ENCODE data around the gene RALGPS1. TPM values are rescaled to one million over a fixed set of nuclear protein-coding genes. Genes with fewer than 3 reads are reported as not detected.

RALGPS1 gene
- total RNA-seq, 1 donor from 2014 or later, result 15.2 TPM

DNA sequence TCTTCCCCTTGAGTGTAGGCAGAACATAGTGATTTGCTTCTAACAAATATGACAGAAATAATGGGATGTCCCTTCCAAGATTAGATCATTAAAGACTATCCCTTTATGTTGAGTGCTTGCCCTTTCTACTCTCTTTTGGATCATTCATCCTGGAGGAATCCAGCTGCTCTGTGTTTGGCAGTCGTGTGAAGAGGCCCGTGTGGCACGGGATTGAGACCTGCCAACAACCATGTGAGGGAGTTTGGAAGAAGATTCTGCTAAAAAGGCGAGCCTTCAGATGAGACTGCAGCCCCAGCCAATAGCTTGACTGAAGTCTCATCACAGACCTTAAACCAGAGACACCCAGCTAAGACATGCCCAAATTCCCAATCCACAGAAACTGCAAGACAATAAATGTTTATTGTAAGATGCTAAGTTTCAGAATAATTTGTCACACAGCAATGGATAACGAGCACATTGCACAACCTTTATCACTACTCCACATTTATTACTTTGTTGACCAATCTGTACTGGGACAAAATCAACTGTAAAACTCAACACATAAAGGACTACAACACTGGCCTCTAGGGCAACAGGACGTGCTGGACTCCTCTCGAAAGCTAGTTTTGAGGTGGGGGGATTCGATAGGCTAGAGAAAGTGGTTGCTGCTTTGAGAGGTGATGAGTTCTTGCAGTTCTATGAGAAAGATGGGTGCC lies 165.0 kb downstream of the RALGPS1 start:
- TF ChIP-seq, protein P1, sequence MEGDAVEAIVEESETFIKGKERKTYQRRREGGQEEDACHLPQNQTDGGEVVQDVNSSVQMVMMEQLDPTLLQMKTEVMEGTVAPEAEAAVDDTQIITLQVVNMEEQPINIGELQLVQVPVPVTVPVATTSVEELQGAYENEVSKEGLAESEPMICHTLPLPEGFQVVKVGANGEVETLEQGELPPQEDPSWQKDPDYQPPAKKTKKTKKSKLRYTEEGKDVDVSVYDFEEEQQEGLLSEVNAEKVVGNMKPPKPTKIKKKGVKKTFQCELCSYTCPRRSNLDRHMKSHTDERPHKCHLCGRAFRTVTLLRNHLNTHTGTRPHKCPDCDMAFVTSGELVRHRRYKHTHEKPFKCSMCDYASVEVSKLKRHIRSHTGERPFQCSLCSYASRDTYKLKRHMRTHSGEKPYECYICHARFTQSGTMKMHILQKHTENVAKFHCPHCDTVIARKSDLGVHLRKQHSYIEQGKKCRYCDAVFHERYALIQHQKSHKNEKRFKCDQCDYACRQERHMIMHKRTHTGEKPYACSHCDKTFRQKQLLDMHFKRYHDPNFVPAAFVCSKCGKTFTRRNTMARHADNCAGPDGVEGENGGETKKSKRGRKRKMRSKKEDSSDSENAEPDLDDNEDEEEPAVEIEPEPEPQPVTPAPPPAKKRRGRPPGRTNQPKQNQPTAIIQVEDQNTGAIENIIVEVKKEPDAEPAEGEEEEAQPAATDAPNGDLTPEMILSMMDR (IDR thresholded peaks at IDR 0.05), result no peak
- TF ChIP-seq POLR2AphosphoS5 (IDR thresholded peaks at IDR 0.05; ENCODE audit: insufficient read depth in 1 of 2, low read depth in 1 of 2) (no peak), POLR2A (IDR thresholded peaks at IDR 0.05) (no peak)
- DNase-seq (ENCODE audit: extremely low spot score in 2 of 2), result peak in 1 of 2 donors; percentile 70
- H3K27me3 ChIP-seq, result no peaks in the 10 kb centered on the region
- H3K27ac ChIP-seq, result no peak overlapping the region
- H3K9me3 ChIP-seq, result no peaks in the 10 kb centered on the region
- intact Hi-C loops (cut with DNase I), result no loop called here
- no peaks in the 10 kb centered on the region for H3K36me3 ChIP-seq
- peaks cover 21% of the 10 kb centered on the region for H3K4me1 ChIP-seq
- H3K4me3 ChIP-seq, result no peak overlapping the region

DNA sequence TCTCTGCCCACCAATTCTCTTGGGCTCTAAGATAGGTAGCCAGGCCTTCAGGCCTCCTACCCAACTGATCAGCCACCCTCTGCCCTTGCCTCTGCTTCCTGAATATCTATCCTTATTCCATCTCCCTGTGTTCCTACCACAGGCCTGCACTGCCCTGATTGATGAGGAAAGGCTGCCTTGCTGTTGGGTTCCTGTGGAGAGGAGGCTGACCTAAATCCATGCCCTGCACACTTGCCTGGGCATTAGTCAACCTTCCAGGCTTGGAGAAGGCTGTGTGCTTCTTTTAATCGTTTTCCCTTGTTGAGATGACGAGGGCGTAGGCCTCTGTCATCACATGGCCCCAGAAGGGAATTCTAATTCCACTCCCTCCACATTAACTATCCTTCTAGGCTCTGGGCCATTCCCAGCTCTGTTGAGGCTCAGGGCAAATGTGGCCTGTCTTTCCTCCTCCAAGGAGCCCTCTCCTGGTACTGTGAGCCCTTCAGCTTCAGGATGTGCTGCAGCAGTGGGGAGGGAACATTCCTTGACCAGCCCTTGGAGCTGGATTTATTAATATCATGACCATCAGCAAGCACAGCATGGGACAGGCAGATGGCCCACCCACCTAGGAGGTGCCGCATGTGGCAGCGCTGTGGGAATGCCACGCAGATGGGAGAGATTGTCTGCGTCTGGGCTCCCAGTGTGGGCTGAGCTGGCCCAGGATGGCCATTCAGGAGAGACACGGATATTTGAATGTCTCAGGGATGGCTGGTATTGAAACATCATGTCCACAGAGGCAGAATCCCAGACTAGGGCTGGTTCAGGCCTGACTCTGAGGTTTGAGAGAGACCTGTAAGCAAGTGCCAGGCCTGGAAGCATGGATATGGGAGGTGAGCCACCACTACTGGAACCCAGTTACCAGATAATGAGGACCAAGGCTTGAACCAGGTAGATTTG lies 166.9 kb downstream of the RALGPS1 start:
- H3K4me3 ChIP-seq, result no peak overlapping the region
- intact Hi-C loops (cut with DNase I), result no loop called here
- peak in 1 of 2 donors; percentile 71 for DNase-seq (ENCODE audit: extremely low spot score in 2 of 2)
- H3K27me3 ChIP-seq, result no peaks in the 10 kb centered on the region
- no peaks in the 10 kb centered on the region for H3K36me3 ChIP-seq
- peaks cover 7% of the 10 kb centered on the region for H3K4me1 ChIP-seq
- H3K9me3 ChIP-seq, result no peaks in the 10 kb centered on the region
- TF ChIP-seq, protein P1 (IDR thresholded peaks at IDR 0.05), result no peak
- TF ChIP-seq POLR2AphosphoS5 (IDR thresholded peaks at IDR 0.05; ENCODE audit: insufficient read depth in 1 of 2, low read depth in 1 of 2), result no peak
- no peak for TF ChIP-seq POLR2A (IDR thresholded peaks at IDR 0.05)
- H3K27ac ChIP-seq, result no peak overlapping the region

DNA sequence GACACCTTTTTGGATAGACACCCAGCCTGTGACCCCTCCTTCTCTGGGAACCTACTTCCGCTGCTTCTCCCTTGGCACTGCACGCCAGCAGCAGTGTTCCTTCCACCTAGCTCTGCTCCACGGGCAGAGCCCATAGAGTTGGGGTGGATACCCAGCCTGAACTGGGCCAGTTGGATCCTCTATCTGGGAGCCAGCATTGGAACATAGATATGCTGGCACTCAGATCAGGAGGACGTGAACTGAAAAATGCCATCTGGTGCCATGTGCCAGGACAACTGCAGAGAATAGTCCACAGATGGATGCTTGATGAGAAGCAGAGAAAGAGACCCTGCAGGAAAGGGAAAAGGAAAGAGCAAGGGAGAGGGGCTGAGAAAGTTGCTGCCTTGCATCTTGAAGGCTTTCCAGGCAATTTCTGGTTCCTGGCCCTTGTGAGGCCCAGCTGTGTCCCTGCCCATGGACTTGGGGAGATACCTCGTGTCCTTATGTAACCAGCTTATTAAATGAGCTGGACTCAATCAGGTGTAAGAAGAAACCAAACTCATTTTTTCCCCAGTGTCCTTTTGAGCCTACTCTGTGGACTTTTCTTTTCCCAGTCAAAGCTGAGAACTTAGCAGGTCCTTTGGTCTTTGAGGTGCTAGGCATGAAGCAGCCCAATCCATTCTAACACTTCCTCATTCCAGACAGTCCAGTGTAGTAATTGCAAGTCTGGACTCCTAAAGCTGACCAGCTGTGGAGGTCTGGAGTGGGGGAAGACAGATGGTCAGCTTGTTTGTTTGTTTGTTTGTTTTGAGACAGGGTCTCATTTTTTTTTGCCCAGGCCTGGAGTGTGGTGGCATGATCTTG lies 168.8 kb downstream of the RALGPS1 start:
- no peak overlapping the region for H3K4me3 ChIP-seq
- TF ChIP-seq POLR2AphosphoS5 (IDR thresholded peaks at IDR 0.05; ENCODE audit: insufficient read depth in 1 of 2, low read depth in 1 of 2), result no peak
- TF ChIP-seq POLR2A (IDR thresholded peaks at IDR 0.05), result no peak
- TF ChIP-seq, protein P1 (IDR thresholded peaks at IDR 0.05), result no peak
- H3K27ac ChIP-seq, result no peak overlapping the region
- H3K27me3 ChIP-seq, result no peaks in the 10 kb centered on the region
- H3K9me3 ChIP-seq, result no peaks in the 10 kb centered on the region
- H3K36me3 ChIP-seq, result peaks cover 0 to 3% of the 10 kb centered on the region in 2 donors
- intact Hi-C loops (cut with DNase I), result no loop called here
- H3K4me1 ChIP-seq, result no peaks in the 10 kb centered on the region
- no peak for DNase-seq (ENCODE audit: extremely low spot score in 2 of 2)

DNA sequence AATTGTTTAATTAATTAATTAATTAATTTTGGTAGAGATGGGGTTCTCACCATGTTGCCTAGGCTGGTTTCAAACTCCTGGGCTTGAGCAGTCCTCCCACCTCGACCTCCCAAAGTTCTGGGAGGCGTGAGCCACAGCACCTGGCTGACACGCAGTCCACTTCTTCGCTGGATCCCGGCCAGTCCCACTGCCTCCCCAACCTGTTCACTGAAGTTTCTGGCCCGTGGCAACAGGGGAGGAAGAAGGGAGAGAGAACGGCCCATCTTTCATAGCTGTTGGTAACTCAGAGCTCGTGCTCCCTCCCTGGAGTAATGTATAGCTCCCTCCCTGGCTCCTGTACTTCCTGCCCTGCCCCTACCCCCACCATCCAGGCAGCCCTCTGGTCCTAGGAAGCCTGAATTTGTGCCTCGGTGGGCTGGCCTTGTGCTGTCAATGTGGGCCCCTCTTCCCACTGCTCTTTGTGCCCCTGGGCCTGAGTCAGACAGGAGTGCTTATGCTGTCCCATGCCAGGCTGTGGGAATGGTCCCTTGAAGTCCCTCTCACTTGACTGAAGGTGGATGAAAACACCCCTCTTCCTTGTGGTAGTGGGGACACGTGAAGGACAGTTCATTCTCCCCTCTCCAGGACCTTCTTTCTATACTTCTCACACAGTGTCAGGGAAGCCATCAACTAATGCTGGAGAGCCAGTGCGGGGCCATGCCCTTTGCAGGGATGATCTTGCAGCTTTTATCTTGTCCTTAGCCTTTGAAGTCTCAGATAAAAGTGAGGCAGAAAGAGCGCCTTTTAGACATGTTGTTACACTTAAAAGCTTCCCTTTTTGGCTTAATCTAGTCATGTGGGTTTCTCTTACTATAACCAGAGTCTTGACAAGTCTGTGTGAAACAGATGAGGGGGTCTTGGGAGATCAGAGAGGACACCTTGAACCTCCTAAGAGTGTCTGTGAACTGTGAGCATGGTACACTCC lies 169.8 kb downstream of the RALGPS1 start:
- TF ChIP-seq, protein P1 (IDR thresholded peaks at IDR 0.05), result no peak
- TF ChIP-seq POLR2A (IDR thresholded peaks at IDR 0.05) (no peak), POLR2AphosphoS5 (IDR thresholded peaks at IDR 0.05; ENCODE audit: insufficient read depth in 1 of 2, low read depth in 1 of 2) (no peak)
- H3K4me3 ChIP-seq, result no peak overlapping the region
- no peaks in the 10 kb centered on the region for H3K27me3 ChIP-seq
- H3K36me3 ChIP-seq, result peaks cover 0 to 13% of the 10 kb centered on the region in 2 donors
- no peak for DNase-seq (ENCODE audit: extremely low spot score in 2 of 2)
- intact Hi-C loops (cut with DNase I), result no loop called here
- H3K4me1 ChIP-seq, result peaks cover 7% of the 10 kb centered on the region
- no peak overlapping the region for H3K27ac ChIP-seq
- H3K9me3 ChIP-seq, result no peaks in the 10 kb centered on the region

Measured in vagina (tissue), 2 donors.